ENCODE measurements around the gene IL17RE. TPM values are rescaled to one million over a fixed set of nuclear protein-coding genes. Genes with fewer than 3 reads are reported as not detected.
A peak's percentile ranks its signal among the peaks of the same experiment; 100 is the strongest.
"Not testable (repeated sequence)": the region's sequence is repeated elsewhere in the genome, so short reads cannot be mapped to it uniquely, and the experiment has no call there.

The IL17RE gene
- total RNA-seq, 2 experiments from 2014 or later, result 1.5 to 2.7 TPM

DNA sequence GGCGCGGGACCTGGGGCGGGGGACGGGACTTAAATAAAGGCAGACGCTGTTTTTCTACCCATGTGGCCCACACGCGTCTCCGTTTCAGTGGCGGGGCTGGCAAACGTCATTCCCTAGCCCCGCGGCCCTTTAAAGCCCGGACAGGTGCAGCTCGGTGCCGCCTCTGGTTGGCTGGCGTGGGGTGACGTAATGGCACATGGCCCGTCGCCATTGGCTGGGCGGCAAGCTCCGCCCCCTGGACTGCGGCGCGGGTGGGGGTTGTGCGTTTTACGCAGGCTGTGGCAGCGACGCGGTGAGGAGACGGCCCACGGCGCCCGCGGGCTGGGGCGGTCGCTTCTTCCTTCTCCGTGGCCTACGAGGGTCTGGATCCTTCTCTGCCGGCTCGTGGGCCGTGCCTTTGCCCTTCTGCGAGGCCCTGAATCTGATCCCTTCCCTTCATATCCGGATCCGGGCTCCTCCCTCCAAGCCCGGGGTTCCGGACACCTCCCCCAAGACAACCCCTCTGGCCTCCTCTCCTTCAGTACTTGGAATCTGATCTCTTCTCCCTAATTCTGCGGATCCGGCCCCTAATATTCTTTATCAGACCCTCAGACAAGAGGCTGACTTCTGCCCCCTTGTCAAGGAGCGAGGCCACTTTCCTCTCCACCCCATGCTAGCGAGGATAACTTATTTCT lies 31.1 kb downstream of the IL17RE start, which contains the start of gene CRELD1:
TSS of gene CRELD1 (plus strand) at position 274 of the 674 bp plus-strand sequence. CDS start 605 bp downstream, outside the sequence.
- ChIA-PET POLR2A (interaction anchor here (0.6 to 1.4 kb wide), 4 partner anchors 9 to 91 kb away, joined by 3 to 7 read pairs (median 4); partner anchors contain the start of gene PRRT3), CTCF (interaction anchor here (0.9 to 4.2 kb wide), 22 partner anchors 8 to 503 kb away, joined by 3 to 25 read pairs (median 4); partner anchors contain the start of genes IL17RC, PRRT3, RPUSD3 and SEC13)
- Mint-ChIP-seq H3K9me3 (no peaks in the 10 kb centered on the region), H3K27me3 (no peaks in the 10 kb centered on the region), H3K36me3 (ENCODE audit: low read depth) (peaks cover 12% of the 10 kb centered on the region), H3K4me3 (peak within 1 kb of the TSS; percentile 96), H3K27ac (peak within 1 kb of the TSS; percentile 98), H3K4me1 (peaks cover 40% of the 10 kb centered on the region)
- DNase-seq, result peak; percentile 97

DNA sequence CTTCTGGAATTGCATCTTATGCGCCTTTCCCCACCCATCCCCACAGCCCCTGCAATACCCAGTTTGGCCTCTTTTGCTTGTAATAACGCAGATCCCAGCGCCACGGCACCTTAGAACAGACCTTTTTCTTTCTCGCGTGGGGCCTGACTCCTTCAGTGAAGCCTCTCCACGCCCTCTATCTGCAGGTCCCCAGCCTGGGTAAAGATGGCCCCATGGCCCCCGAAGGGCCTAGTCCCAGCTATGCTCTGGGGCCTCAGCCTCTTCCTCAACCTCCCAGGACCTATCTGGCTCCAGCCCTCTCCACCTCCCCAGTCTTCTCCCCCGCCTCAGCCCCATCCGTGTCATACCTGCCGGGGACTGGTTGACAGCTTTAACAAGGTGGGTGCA lies 31.6 kb downstream of the IL17RE start:
- DNase-seq, result peak; percentile 38
- ChIA-PET POLR2A (no interaction called here), CTCF (interaction anchor here (0.6 to 4.2 kb wide), 8 partner anchors 10 to 387 kb away, joined by 3 to 25 read pairs (median 6); partner anchors contain the start of genes IL17RC and SEC13)
- Mint-ChIP-seq H3K4me3 (peak overlapping the region; percentile 96), H3K27ac (peak overlapping the region; percentile 98), H3K27me3 (no peaks in the 10 kb centered on the region), H3K4me1 (peaks cover 40% of the 10 kb centered on the region), H3K36me3 (ENCODE audit: low read depth) (peaks cover 12% of the 10 kb centered on the region), H3K9me3 (no peaks in the 10 kb centered on the region)

DNA sequence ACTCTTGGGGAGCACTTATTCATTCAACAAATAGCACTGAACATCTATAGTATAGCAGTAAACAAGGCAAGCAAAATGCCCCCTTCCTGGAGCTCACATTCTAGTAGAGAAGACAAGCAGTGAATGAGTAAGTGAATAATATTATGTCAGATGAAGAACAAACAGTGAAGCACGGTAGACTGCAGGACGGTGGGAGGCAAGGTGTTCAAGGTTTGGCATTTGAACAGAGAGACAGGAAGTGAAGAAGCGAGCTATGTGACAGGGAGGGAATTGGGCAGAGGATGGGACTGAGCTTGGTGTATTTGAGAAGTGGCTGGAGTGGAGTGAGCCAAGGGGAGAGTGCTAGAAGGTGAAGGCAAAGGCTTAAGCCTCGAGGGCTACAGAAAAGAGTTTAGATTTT lies 32.3 kb downstream of the IL17RE start:
- Mint-ChIP-seq H3K27ac (peak overlapping the region; percentile 98), H3K9me3 (no peaks in the 10 kb centered on the region), H3K4me1 (peaks cover 40% of the 10 kb centered on the region), H3K36me3 (ENCODE audit: low read depth) (peaks cover 12% of the 10 kb centered on the region), H3K4me3 (peak overlapping the region; percentile 96), H3K27me3 (no peaks in the 10 kb centered on the region)
- ChIA-PET CTCF (interaction anchor here (0.6 to 4.2 kb wide), 7 partner anchors 10 to 387 kb away, joined by 3 to 25 read pairs (median 5); partner anchors contain the start of gene SEC13), POLR2A (no interaction called here)
- DNase-seq, result no peak

DNA sequence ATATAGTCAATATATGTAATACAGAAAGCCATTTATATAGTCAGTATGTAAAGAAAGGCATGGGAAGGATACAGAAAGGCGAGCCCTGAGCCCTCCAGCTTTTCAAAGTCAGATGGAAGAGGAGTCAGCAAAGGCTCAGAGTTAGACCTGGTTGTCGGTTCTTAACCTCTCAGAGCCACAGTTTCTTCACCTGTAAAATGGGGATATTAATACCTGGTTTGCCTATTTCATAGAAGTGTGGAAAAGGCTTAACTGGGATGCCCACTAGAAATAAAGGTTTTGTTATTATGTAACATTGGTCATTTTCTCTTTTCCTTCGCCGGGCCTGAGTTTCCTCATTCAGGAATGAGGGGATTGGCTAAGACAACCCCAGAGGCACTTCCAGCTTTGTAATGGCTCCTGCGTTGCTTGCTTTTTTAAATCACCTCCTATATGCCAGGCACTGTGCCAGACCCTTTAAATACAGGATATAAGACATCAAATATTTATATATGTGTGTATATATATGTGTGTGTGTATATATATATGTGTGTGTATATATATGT lies 33.4 kb downstream of the IL17RE start:
- DNase-seq, result no peak
- H3K4me3 Mint-ChIP-seq, result no peak overlapping the region
- peaks cover 13% of the 10 kb centered on the region for H3K36me3 Mint-ChIP-seq (ENCODE audit: low read depth)
- H3K9me3 Mint-ChIP-seq, result no peaks in the 10 kb centered on the region
- POLR2A ChIA-PET, result no interaction called here
- CTCF ChIA-PET, result interaction anchor here (0.8 to 4.2 kb wide), 2 partner anchors 11 to 386 kb away, joined by 5 to 25 read pairs; partner anchors contain the start of gene SEC13
- H3K27me3 Mint-ChIP-seq, result no peaks in the 10 kb centered on the region
- no peak overlapping the region for H3K27ac Mint-ChIP-seq
- H3K4me1 Mint-ChIP-seq, result peaks cover 36% of the 10 kb centered on the region

DNA sequence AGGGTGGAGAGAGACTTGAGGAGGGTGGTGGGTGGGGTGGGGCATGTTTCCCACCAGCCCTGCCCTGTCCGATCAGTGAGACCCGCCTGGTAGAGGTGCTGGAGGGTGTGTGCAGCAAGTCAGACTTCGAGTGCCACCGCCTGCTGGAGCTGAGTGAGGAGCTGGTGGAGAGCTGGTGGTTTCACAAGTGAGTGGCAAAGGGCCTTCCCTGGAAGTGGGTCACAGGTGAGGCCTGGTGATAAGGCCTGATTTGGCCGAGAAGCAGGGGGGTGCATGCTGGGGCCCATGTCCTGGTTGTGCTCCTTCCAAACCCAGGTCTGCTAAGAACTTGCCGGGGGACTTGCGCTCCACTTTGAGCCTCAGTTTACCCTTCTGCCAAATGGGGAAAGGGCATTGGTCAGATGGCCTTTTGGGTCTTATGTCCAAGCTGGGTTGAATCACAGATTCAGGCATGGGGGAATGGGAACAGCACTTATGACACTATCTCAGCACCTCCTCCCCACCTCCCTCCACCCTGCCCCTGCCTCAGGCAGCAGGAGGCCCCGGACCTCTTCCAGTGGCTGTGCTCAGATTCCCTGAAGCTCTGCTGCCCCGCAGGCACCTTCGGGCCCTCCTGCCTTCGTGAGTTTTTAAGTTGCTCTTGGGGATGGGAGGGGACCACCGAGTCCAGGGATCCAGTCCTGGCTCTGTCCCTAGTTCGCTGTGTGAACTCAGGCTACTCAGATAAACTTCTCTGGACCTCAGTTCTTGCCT lies 35.0 kb downstream of the IL17RE start:
- ChIA-PET CTCF (no interaction called here), POLR2A (no interaction called here)
- Mint-ChIP-seq H3K36me3 (ENCODE audit: low read depth) (peaks cover 19% of the 10 kb centered on the region), H3K27me3 (no peaks in the 10 kb centered on the region), H3K9me3 (no peaks in the 10 kb centered on the region), H3K4me1 (peaks cover 26% of the 10 kb centered on the region), H3K4me3 (no peak overlapping the region), H3K27ac (no peak overlapping the region)
- DNase-seq, result no peak

DNA sequence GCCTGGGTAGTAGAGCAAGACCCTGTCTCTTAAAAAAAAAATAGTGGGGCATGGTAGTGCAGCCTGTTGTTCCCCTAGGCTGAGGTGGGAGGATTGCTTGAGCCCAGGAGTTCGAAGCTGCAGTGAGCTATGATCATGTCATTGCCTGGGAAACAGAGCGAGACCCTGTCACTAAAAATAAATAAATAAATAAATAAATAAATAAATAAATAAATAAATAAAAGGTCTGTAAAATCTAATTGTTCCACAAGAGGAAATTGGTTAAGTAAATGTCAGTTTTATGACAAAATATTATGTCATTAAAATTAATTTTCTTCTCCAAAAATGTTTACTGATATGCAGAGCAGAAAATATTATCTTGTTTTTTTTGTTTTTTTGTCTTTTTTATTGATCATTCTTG lies 36.3 kb downstream of the IL17RE start:
- CTCF ChIA-PET, result interaction anchor here (0.7 kb wide), 1 partner anchor 43 kb away, joined by 3 read pairs; no protein-coding TSS in a partner anchor
- no peak for DNase-seq
- Mint-ChIP-seq H3K27me3 (no peaks in the 10 kb centered on the region), H3K4me3 (no peak overlapping the region), H3K4me1 (peaks cover 24% of the 10 kb centered on the region), H3K9me3 (no peaks in the 10 kb centered on the region), H3K27ac (no peak overlapping the region), H3K36me3 (ENCODE audit: low read depth) (peaks cover 21% of the 10 kb centered on the region)
- POLR2A ChIA-PET, result no interaction called here

DNA sequence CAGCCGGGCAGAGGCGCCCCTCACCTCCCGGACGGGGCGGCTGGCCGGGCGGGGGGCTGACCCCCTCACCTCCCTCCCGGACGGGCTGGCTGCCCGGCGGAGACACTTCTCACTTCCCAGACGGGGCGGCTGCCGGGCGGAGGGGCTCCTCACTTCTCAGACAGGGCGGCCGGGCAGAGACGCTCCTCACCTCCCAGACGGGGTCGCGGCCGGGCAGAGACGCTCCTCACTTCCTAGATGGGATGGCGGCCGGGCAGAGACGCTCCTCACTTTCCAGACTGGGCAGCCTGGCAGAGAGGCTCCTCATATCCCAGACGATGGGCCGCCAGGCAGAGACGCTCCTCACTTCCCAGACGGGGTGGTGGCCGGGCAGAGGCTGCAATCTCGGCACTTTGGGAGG lies 37.3 kb downstream of the IL17RE start:
- H3K27me3 Mint-ChIP-seq, CTCF ChIA-PET, H3K9me3 Mint-ChIP-seq, H3K27ac Mint-ChIP-seq, DNase-seq, H3K4me3 Mint-ChIP-seq, POLR2A ChIA-PET: not testable (repeated sequence)
- Mint-ChIP-seq H3K36me3 (ENCODE audit: low read depth) (peaks cover 21% of the 10 kb centered on the region), H3K4me1 (peaks cover 14% of the 10 kb centered on the region)

DNA sequence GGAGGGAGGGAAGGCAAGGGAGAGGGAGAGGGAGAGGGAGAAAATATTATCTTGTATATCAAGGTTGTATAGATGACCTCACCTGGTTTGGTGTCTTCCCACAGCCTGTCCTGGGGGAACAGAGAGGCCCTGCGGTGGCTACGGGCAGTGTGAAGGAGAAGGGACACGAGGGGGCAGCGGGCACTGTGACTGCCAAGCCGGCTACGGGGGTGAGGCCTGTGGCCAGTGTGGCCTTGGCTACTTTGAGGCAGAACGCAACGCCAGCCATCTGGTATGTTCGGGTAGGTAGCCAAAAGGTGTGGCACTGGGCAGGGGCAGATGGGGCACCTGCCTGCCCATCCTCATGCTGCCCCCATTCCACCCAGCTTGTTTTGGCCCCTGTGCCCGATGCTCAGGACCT lies 38.1 kb downstream of the IL17RE start:
- Mint-ChIP-seq H3K27ac (no peak overlapping the region), H3K9me3 (no peaks in the 10 kb centered on the region), H3K4me3 (no peak overlapping the region), H3K4me1 (peaks cover 8% of the 10 kb centered on the region), H3K27me3 (no peaks in the 10 kb centered on the region), H3K36me3 (ENCODE audit: low read depth) (peaks cover 14% of the 10 kb centered on the region)
- DNase-seq, result no peak
- POLR2A ChIA-PET, result no interaction called here
- CTCF ChIA-PET, result no interaction called here

DNA sequence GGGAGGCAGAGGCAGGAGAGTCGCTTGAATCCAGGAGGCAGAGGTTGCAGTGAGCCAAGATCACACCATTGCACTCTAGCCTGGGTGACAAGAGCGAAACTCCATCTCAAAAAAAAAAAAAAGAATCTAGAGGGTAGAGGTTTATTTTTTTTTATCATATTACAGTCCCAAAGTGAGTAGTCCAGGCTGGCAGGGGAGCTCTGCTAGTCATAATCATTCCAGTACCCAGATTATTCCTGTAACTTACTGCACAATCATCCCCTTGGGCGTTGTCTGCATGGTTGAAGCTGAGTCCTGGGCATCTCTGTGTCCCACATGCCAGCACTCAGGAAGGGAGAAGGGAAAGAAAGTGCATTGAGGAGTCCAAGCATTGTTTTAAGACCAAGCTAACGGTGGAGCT lies 39.5 kb downstream of the IL17RE start:
- CTCF ChIA-PET, result interaction anchor here (0.6 to 2.1 kb wide), 7 partner anchors 9 to 282 kb away, joined by 3 to 8 read pairs (median 3); partner anchors contain the start of genes CRELD1 and JAGN1
- no peaks in the 10 kb centered on the region for H3K27me3 Mint-ChIP-seq
- no peaks in the 10 kb centered on the region for H3K9me3 Mint-ChIP-seq
- POLR2A ChIA-PET, result interaction anchor here (0.7 kb wide), 1 partner anchor 121 kb away, joined by 6 read pairs; no protein-coding TSS in a partner anchor
- H3K4me3 Mint-ChIP-seq, result no peak overlapping the region
- H3K36me3 Mint-ChIP-seq (ENCODE audit: low read depth), result peaks cover 14% of the 10 kb centered on the region
- no peak for DNase-seq
- peaks cover 5% of the 10 kb centered on the region for H3K4me1 Mint-ChIP-seq
- H3K27ac Mint-ChIP-seq, result no peak overlapping the region

DNA sequence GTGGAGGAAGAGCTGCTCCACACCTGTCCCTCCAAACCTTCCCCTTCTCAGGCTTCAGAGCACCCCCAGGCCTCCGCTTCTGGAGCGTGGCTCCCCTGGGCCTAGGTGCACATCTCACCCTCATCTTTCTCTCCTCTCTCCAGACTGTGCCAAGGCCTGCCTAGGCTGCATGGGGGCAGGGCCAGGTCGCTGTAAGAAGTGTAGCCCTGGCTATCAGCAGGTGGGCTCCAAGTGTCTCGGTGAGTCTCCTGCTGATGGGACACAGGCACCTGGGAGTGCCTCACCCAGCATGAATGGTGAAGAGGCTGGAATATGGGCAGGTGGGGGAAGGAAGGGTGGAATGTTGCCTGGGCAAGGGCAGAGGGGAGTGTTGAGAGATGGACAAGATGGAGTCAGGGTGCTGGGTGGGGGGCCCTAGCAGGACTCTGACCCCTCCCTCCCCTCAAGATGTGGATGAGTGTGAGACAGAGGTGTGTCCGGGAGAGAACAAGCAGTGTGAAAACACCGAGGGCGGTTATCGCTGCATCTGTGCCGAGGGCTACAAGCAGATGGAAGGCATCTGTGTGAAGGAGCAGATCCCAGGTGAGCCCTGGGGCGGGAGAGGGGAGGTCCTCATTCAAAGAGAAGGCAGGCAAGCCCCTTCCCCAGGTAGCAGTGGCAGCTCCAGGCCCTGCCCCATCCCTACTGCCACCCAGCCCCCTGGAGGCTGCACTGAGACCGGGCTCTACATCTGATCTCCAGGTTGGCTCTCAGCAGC lies 40.5 kb downstream of the IL17RE start:
- Mint-ChIP-seq H3K4me3 (no peak overlapping the region), H3K27ac (no peak overlapping the region), H3K4me1 (peaks cover 4% of the 10 kb centered on the region), H3K9me3 (no peaks in the 10 kb centered on the region), H3K36me3 (ENCODE audit: low read depth) (peaks cover 10% of the 10 kb centered on the region), H3K27me3 (no peaks in the 10 kb centered on the region)
- POLR2A ChIA-PET, result no interaction called here
- no peak for DNase-seq
- CTCF ChIA-PET, result interaction anchor here (0.6 to 2.1 kb wide), 4 partner anchors 10 to 315 kb away, joined by 4 to 8 read pairs (median 4); partner anchors contain the start of gene CRELD1

DNA sequence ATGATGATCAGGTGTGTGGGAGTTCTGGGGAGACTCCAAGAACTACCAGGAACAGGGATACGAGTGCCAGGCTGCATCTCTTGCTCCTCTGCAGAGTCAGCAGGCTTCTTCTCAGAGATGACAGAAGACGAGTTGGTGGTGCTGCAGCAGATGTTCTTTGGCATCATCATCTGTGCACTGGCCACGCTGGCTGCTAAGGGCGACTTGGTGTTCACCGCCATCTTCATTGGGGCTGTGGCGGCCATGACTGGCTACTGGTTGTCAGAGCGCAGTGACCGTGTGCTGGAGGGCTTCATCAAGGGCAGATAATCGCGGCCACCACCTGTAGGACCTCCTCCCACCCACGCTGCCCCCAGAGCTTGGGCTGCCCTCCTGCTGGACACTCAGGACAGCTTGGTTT lies 41.6 kb downstream of the IL17RE start:
- H3K4me3 Mint-ChIP-seq, result no peak overlapping the region
- DNase-seq, result no peak
- H3K27ac Mint-ChIP-seq, result no peak overlapping the region
- POLR2A ChIA-PET, result no interaction called here
- H3K9me3 Mint-ChIP-seq, result no peaks in the 10 kb centered on the region
- H3K36me3 Mint-ChIP-seq (ENCODE audit: low read depth), result peaks cover 9% of the 10 kb centered on the region
- H3K4me1 Mint-ChIP-seq, result peaks cover 4% of the 10 kb centered on the region
- CTCF ChIA-PET, result interaction anchor here (0.5 to 1.4 kb wide), 5 partner anchors 11 to 314 kb away, joined by 3 to 6 read pairs (median 3); partner anchors contain the start of gene CRELD1
- no peaks in the 10 kb centered on the region for H3K27me3 Mint-ChIP-seq

DNA sequence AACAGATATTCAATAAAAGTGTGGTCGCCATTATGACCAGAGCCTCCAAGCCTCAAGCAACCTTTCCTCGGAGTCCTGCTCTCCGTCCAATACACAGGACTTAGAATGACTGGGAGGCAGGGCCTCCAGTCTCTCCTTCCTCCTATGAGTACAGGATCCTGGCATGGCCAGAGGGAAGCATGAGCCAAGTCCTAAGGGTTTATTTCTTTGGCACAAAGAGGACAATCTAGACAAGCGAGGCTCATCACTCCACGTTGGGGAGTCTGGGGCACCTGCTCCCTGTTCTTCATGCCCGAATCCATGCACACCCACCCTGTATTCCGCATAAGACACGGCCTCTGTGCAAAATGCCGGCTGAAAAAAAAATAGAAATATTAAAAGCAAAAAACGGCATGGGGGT lies 42.7 kb downstream of the IL17RE start:
- peaks cover 9% of the 10 kb centered on the region for H3K36me3 Mint-ChIP-seq (ENCODE audit: low read depth)
- no peak overlapping the region for H3K27ac Mint-ChIP-seq
- no peak for DNase-seq
- peaks cover 4% of the 10 kb centered on the region for H3K4me1 Mint-ChIP-seq
- no peaks in the 10 kb centered on the region for H3K9me3 Mint-ChIP-seq
- no peaks in the 10 kb centered on the region for H3K27me3 Mint-ChIP-seq
- ChIA-PET CTCF (interaction anchor here (1.0 to 2.2 kb wide), 2 partner anchors 11 to 13 kb away, joined by 3 to 7 read pairs; no protein-coding TSS in a partner anchor), POLR2A (no interaction called here)
- no peak overlapping the region for H3K4me3 Mint-ChIP-seq

All from activated CD4-positive, alpha-beta T cell treated with anti-CD3 and anti-CD28 coated beads, Interleukin-2, amount 10 ng/mL, durations not matched to agents 7 days and 5 days (primary cell).